GM12878 (cell line): ENCODE data around the gene HGS. TPM values are rescaled to one million over a fixed set of nuclear protein-coding genes. Genes with fewer than 3 reads are reported as not detected.

Source experiments
- BCLAF1 ChIP-seq: fragments of 450-650 bp; IDR thresholded peaks from 2 replicates; pipeline ENCODE4 v1.6.1; 2017; ENCODE audit warnings: antibody characterized with exemption, mild to moderate bottlenecking, moderate library complexity
- E2F8 ChIP-seq: fragments of 450-650 bp; IDR thresholded peaks from 2 replicates; pipeline ENCODE4 v1.6.1; 2018; ENCODE audit warnings: mild to moderate bottlenecking, low read depth, moderate library complexity; ENCODE audit not compliant: partially characterized antibody
- EGR1 ChIP-seq, 2 experiments: IDR thresholded peaks; 1 replicate in 1 of 2; 2 replicates in 1 of 2; pipeline ENCODE4 v1.6.1; 2011 to 2012; ENCODE audit warnings: low read depth in 2 of 2, low read length in 2 of 2, borderline replicate concordance in 1 of 2, mild to moderate bottlenecking in 1 of 2, moderate library complexity in 1 of 2
- EP300 ChIP-seq, 2 experiments: fragments of 150-350 bp in 1 of 2; IDR thresholded peaks; 2 replicates each; pipeline ENCODE4 v1.6.1; 2011 to 2012; ENCODE audit warnings: low read depth in 2 of 2, low read length in 2 of 2, borderline replicate concordance in 1 of 2, improper control_type of control experiment in 1 of 2, inconsistent platforms in 1 of 2; ENCODE audit not compliant: control insufficient read depth in 1 of 2
- LARP7 ChIP-seq: fragments of 450-650 bp; IDR thresholded peaks from 2 replicates; pipeline ENCODE4 v1.6.1; 2017; ENCODE audit warnings: mild to moderate bottlenecking
- MTA3 ChIP-seq: IDR thresholded peaks from 2 replicates; pipeline ENCODE4 v1.6.1; 2012; ENCODE audit warnings: low read length, inconsistent platforms, borderline replicate concordance
- NFYA ChIP-seq: IDR thresholded peaks from 2 replicates; pipeline ENCODE4 v1.6.1; 2011; ENCODE audit warnings: low read depth, mild to moderate bottlenecking, low read length, improper control_type of control experiment, borderline replicate concordance
- PKNOX1 ChIP-seq: fragments of 450-650 bp; IDR thresholded peaks from 2 replicates; pipeline ENCODE4 v1.6.1; 2016; ENCODE audit warnings: mild to moderate bottlenecking
- RAD51 ChIP-seq: fragments of 450-650 bp; IDR thresholded peaks from 2 replicates; pipeline ENCODE4 v1.6.1; 2016; ENCODE audit warnings: moderate library complexity, mild to moderate bottlenecking, inconsistent platforms
- RB1 ChIP-seq: fragments of 450-650 bp; formaldehyde crosslinking; IDR thresholded peaks from 2 replicates; pipeline ENCODE4 v1.6.1; 2017; ENCODE audit warnings: mild to moderate bottlenecking, borderline replicate concordance
- SUPT20H ChIP-seq: IDR thresholded peaks from 2 replicates; pipeline ENCODE4 v1.6.1; 2011; ENCODE audit warnings: low read depth, mild to moderate bottlenecking, low read length, moderate library complexity, borderline replicate concordance; ENCODE audit not compliant: control insufficient read depth
- SUZ12 ChIP-seq: fragments of 200-600 bp; sonication (generic); IDR thresholded peaks from one replicate; pipeline ENCODE4 v1.6.1; 2018; ENCODE audit warnings: antibody characterized with exemption, mild to moderate bottlenecking; ENCODE audit not compliant: unreplicated experiment
- TAF1 ChIP-seq: IDR thresholded peaks from 2 replicates; pipeline ENCODE4 v1.6.1; 2011; ENCODE audit warnings: mild to moderate bottlenecking, low read depth, low read length, borderline replicate concordance
- TCF12 ChIP-seq: IDR thresholded peaks from 2 replicates; pipeline ENCODE4 v1.6.1; 2011; ENCODE audit warnings: low read depth, mild to moderate bottlenecking, low read length
- YBX1 ChIP-seq: fragments of 450-650 bp; IDR thresholded peaks from 2 replicates; pipeline ENCODE4 v1.6.1; 2016; ENCODE audit warnings: antibody characterized with exemption
- ZBTB11 ChIP-seq: fragments of 450-650 bp; formaldehyde crosslinking; IDR thresholded peaks from 2 replicates; pipeline ENCODE4 v1.5.0; 2022; ENCODE audit warnings: mild to moderate bottlenecking, missing genetic modification characterization
- polyA plus RNA-seq, 11 experiments: library from polyadenylated mRNA; depleted of rRNA in 4 of 11; unstranded in 6 of 11; stranded (reverse) in 5 of 11; fragments of >200 nt; fragmentation: Nextera tagmentation in 4 of 11; fragmentation: Illumina TruSeq in 1 of 11; extraction: Ambion mirVana in 4 of 11; extraction: Trizol in 1 of 11; gene quantifications; 1 replicate in 1 of 11; 2 replicates in 10 of 11; pipeline versions ENCODE4 v1.2.1 to v1.2.3, GENCODE V29; 2011 to 2016; ENCODE audit warnings: inconsistent platforms in 2 of 11, missing spikeins in 2 of 11, low read depth in 1 of 11
- total RNA-seq, 4 experiments: library from RNA; depleted of rRNA in 3 of 4; stranded (reverse); fragments of >200 nt in 3 of 4; fragmentation: Illumina TruSeq in 1 of 4; extraction: Trizol in 1 of 4; gene quantifications; 2 replicates each; pipeline versions ENCODE4 v1.2.1 to v1.2.3, GENCODE V29; 2013 to 2021

HGS gene
- total and polyA plus RNA-seq, 10 of the 15 experiments (the other 5 are each of a cell fraction or from before 2014, with no cell fraction given): 2.2 to 85.6 (median 55.3) TPM

GRCh38 chr17:81665205-81666091, 18.4 kb upstream of the HGS start (continued):
- TF ChIP-seq SUPT20H (no peak), RB1 (no peak), TCF12 (no peak), RAD51 (no peak), BCLAF1 (no peak), MTA3 (no peak; the same call in 1 of the 2 replicates), LARP7 (no peak), YBX1 (no peak), TAF1 (peak; percentile 61; the same call in 1 of the 2 replicates), ZBTB11 (CRISPR knock-in tag) (0 out of 2 replicates have a peak, but pooled peaks have one; percentile 18), PKNOX1 (no peak), EGR1 (IDR thresholded peaks at IDR 0.05; ENCODE audit: borderline replicate concordance in 1 of 2, low read depth in 2 of 2, low read length in 2 of 2) (no peak), E2F8 (no peak), EP300 (IDR thresholded peaks at IDR 0.05; ENCODE audit: borderline replicate concordance in 1 of 2, control insufficient read depth in 1 of 2, low read depth in 2 of 2, low read length in 2 of 2) (no peak), SUZ12 (no peak), NFYA (no peak)
